ENCODE results near the gene SPECC1L.

Gene SPECC1L

DNA sequence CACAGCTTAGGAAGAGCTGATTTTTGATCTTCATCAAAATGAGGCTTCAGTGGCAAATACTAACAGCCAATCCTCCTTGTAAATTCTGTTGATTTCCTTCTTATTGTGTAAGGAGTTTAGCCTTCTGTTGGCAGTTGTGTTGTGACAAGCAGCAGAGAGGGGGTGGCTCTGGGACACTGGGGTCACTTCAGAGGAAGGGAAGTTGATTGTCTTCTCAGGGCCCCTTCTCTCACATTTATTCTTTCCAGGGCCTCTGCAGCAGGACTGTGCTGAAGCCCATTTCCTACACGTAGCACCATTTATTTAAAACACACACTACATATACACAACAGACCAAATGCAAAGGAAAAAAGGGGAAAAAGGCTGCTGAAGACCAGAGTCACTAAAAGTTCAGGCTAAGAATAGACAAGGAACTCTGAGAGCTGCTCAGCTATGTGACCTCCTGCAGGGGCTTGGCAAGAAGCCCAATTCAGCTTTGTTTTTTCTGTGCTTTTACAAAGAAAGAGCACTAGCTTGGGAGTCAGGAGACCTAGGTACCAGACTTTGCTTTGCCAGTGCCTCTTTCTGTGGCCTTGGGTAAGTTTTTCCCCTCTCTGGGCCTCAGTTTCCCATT, 196.2 kb downstream of the SPECC1L start:
- no peaks in the 10 kb centered on the region for H3K36me3 ChIP-seq (ENCODE audit: control insufficient read depth, insufficient read depth, low read length)
- no peaks in the 10 kb centered on the region for H3K9me3 ChIP-seq (ENCODE audit: control insufficient read depth, insufficient read depth, low read depth, low read length)
- no peaks in the 10 kb centered on the region for H3K27me3 ChIP-seq (ENCODE audit: control insufficient read depth, insufficient read depth, low read length)
- H3K4me1 ChIP-seq (ENCODE audit: control insufficient read depth, insufficient read depth, low read length), result peaks cover 14% of the 10 kb centered on the region
- H3K27ac ChIP-seq (ENCODE audit: low read depth, low read length), result no peak overlapping the region
- H3K4me3 ChIP-seq (ENCODE audit: low read depth, low read length), result no peak overlapping the region
- H3K9ac ChIP-seq (ENCODE audit: low read length), result no peak overlapping the region

DNA sequence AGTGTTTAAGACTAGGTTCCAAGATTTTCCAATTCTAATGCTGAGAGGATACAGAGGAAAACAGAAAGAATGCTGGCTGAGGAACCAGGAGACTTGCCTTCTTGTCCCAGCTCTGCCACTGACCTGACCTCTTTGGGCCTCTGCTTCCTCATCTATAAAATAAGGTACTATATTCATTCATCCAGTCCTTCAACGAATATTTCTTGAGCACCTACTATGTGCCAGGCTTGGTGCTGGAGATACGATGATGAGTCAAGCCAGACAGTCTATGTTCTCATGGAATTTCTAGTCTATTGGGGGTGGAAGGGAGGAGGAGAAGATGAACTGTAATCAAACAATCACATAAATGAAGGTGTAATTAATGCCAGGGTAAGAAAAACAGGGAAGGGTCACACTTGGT, 196.7 kb downstream of the SPECC1L start:
- no peaks in the 10 kb centered on the region for H3K36me3 ChIP-seq (ENCODE audit: control insufficient read depth, insufficient read depth, low read length)
- H3K27me3 ChIP-seq (ENCODE audit: control insufficient read depth, insufficient read depth, low read length), result no peaks in the 10 kb centered on the region
- no peaks in the 10 kb centered on the region for H3K9me3 ChIP-seq (ENCODE audit: control insufficient read depth, insufficient read depth, low read depth, low read length)
- no peak overlapping the region for H3K4me3 ChIP-seq (ENCODE audit: low read depth, low read length)
- no peak overlapping the region for H3K9ac ChIP-seq (ENCODE audit: low read length)
- no peak overlapping the region for H3K27ac ChIP-seq (ENCODE audit: low read depth, low read length)
- H3K4me1 ChIP-seq (ENCODE audit: control insufficient read depth, insufficient read depth, low read length), result peaks cover 14% of the 10 kb centered on the region

Data from HUES6 (cell line).